Fibroblast of the aortic adventitia (primary cell): ENCODE measurements around the gene MYRFL. TPM values are rescaled to one million over a fixed set of nuclear protein-coding genes. Genes with fewer than 3 reads are reported as not detected.

ENCODE experiments used
- DNase-seq: peaks from one replicate; pipeline ENCODE4 v3.0.0-alpha.2; 2010; ENCODE audit warnings: low read depth
- H3K4me3 ChIP-seq: 2 replicates; pipeline ENCODE4 v1.5.1; 2011; ENCODE audit warnings: low read depth, mild to moderate bottlenecking, control low read depth, low read length, moderate library complexity
- CTCF ChIP-seq: IDR thresholded peaks from 2 replicates; pipeline ENCODE4 v1.5.1; 2011; ENCODE audit warnings: mild to moderate bottlenecking, low read length, control low read depth, inconsistent platforms; ENCODE audit not compliant: insufficient read depth
- total RNA-seq: library from RNA; depleted of rRNA; stranded (reverse); fragments of >200 nt; gene quantifications from 2 replicates; pipeline ENCODE4 v1.2.3, GENCODE V29; 2012; ENCODE audit warnings: low replicate concordance

Gene MYRFL
- total RNA-seq, 1 donor: not detected

DNA sequence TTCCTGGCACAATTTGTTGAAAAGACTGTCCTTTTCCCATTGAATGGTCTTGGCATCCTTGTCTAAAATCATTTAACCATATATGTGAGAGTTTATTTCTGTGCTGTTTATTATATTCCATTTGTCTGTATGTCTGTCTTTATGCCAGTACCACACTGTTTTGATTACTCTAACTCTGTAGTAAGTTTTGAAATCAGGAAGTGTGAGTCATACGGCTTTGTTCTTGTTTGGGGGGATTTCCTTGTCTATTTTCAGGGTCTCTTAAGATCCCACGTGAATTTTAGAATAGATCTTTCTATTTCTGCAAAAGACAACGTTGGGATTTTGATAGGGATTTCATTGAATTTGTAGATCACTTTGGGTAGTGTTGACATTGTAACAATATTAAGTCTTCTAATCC is 88.5 kb downstream of the MYRFL start:
- no peak for TF ChIP-seq CTCF
- no peak overlapping the region for H3K4me3 ChIP-seq
- no peak for DNase-seq

DNA sequence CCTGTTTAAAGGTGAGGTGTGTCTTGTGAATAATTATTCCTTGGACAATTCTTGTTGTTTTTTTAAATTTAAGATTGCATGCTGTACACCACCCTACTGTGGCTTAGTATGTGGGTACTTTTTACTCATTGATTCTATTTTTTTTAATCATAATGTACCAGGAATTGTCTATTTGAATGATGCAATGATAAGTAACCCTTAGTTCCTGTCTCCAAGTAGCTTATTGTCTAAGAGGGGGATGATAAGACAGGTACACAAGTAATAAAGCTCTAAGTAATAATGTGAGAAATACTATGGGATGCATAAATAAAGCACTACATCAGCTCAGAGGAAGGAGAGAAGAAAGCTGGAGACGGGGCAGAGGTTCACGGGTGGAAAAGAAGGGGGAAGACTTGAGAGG is 90.9 kb downstream of the MYRFL start:
- H3K4me3 ChIP-seq: no peak overlapping the region
- no peak for DNase-seq
- no peak for TF ChIP-seq CTCF

DNA sequence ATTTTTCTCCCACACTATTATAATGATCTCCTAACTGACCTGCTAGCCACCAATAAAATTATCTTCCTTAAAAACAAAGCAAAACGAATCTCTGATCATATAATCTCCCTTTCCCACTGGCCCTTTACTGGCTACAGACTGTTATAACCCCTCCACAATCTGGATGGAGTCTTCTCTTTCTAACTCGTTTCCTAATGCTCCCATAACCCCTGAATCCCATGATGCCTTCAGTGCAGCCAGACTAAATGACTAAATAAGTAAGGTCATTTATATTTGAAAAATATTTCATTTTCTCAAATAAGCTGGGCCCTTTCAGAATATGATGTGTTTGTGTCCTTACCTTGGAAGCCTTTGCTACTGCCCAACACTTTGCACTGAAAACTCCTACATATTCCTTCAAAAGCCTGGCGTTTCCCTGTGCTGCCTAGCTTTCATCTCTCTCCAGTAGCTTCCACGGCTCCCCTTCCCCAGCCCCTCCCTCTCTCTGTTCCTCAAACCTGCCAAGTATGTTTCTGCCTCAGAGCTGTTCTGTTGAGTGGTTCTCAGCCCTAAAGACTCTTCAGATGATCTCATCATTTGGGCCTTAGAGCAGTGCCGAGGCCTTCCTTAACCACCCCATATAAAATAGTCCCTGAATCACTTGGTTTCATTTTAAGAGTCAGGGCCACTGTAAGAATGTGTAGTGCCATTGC is 91.7 kb downstream of the MYRFL start:
- DNase-seq: peak; percentile 21
- no peak for TF ChIP-seq CTCF
- no peak overlapping the region for H3K4me3 ChIP-seq

- DNase-seq: no peak
- TF ChIP-seq CTCF: no peak
Measured at GRCh38 chr12:69918287-69918686, 93.3 kb downstream of the MYRFL start.

GRCh38 chr12:69919495-69919894 is 94.5 kb downstream of the MYRFL start:
- TF ChIP-seq CTCF: no peak
- H3K4me3 ChIP-seq: no peak overlapping the region
- no peak for DNase-seq

More at GRCh38 chr12:69918287-69918686, 93.3 kb downstream of the MYRFL start:
- H3K4me3 ChIP-seq: no peak overlapping the region

GRCh38 chr12:69921831-69922230 is 96.8 kb downstream of the MYRFL start:
- DNase-seq: no peak
- TF ChIP-seq CTCF: no peak

DNA sequence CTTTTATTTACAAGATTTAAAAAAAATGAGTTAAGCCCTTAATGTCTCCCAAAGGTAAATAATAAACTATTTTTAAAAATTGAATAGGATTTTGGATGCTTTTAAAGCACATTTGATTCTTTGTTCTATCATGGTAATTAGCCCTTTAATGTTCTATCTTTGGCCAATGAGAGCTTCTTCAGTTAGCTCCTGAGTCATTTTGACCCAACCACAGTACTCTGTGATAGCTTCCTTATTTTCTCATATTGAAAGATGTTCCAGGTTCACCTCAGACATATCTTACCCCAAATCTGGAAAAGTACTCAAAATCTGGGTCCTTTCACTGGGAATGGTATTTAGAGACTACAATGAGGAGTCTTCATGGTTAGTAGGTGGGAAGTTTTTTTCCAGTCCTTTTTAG is 98.0 kb downstream of the MYRFL start:
- no peak for DNase-seq
- no peak overlapping the region for H3K4me3 ChIP-seq
- no peak for TF ChIP-seq CTCF

More at GRCh38 chr12:69921831-69922230, 96.8 kb downstream of the MYRFL start:
- no peak overlapping the region for H3K4me3 ChIP-seq
